Activated CD8-positive, alpha-beta T cell treated with anti-CD3 and anti-CD28 coated beads for 36 hours (primary cell): ENCODE results near the gene TUBAL3. TPM values are rescaled to one million over a fixed set of nuclear protein-coding genes. Genes with fewer than 3 reads are reported as not detected.

Experiments used
- ATAC-seq: fragments of 200-7000 bp; cut with Tn5 transposase; one replicate; pipeline ENCODE4 v1.10.0; 2021; ENCODE audit warnings: mild to moderate bottlenecking, moderate library complexity
- CTCF ChIA-PET: fragments of 350-600 bp; sonication (Branson Sonifier 250); formaldehyde crosslinking; loops from one replicate; lab custom pipeline; 2021; ENCODE audit warnings: antibody characterized with exemption; lab: Charles Lee
- POLR2A ChIA-PET: fragments of 350-600 bp; sonication (Branson Sonifier 250); formaldehyde crosslinking; loops from one replicate; lab custom pipeline; 2021; ENCODE audit warnings: antibody characterized with exemption; lab: Charles Lee
- DNase-seq: peaks from one replicate; pipeline ENCODE4 v3.0.0-alpha.2; 2020
- H3K27ac Mint-ChIP-seq: one replicate; pipeline ENCODE4 v1.8.0; 2021; ENCODE audit warnings: mild to moderate bottlenecking, mixed read lengths
- H3K27me3 Mint-ChIP-seq: one replicate; pipeline ENCODE4 v1.8.0; 2021; ENCODE audit warnings: mixed read lengths
- H3K36me3 Mint-ChIP-seq: one replicate; pipeline ENCODE4 v1.8.0; 2021; ENCODE audit warnings: low read depth, mixed read lengths
- H3K4me1 Mint-ChIP-seq: one replicate; pipeline ENCODE4 v1.8.0; 2021; ENCODE audit warnings: low read depth, mixed read lengths
- H3K4me3 Mint-ChIP-seq: one replicate; pipeline ENCODE4 v1.8.0; 2021; ENCODE audit warnings: mild to moderate bottlenecking, moderate library complexity, mixed read lengths
- H3K9me3 Mint-ChIP-seq: one replicate; pipeline ENCODE4 v1.8.0; 2021; ENCODE audit warnings: mixed read lengths
- CTCF ChIP-seq: fragments of 200-600 bp; IDR thresholded peaks from one replicate; pipeline ENCODE4 v1.8.0; 2022; ENCODE audit warnings: antibody characterized with exemption, mild to moderate bottlenecking
- intact Hi-C: fragments of 100-400 bp; cut with micrococcal nuclease; formaldehyde crosslinking; loops from one replicate; pipeline ENCODE4 v1.10.0; 2022
- total RNA-seq, 2 experiments: library from RNA; stranded (reverse); gene quantifications; one replicate each; pipeline ENCODE4 v1.2.3, GENCODE V29; 2021

TUBAL3 gene
- total RNA-seq, 2 experiments from 2014 or later, result not detected

- Mint-ChIP-seq H3K27me3 (peaks cover 5% of the 10 kb centered on the region), H3K36me3 (peaks cover 6% of the 10 kb centered on the region), H3K4me1 (peaks cover 49% of the 10 kb centered on the region), H3K27ac (peak overlapping the region; percentile 75), H3K4me3 (peak overlapping the region; percentile 79), H3K9me3 (no peaks in the 10 kb centered on the region)
- DNase-seq (peak; percentile 88), ATAC-seq (peak; percentile 72)
- CTCF ChIA-PET, result interaction anchor here (0.9 to 18.5 kb wide), 5 partner anchors 11 to 175 kb away, joined by 3 to 246 read pairs (median 7); no protein-coding TSS in a partner anchor
- intact Hi-C loops, result loop anchor here (2.0 to 5.0 kb wide), 2 partner anchors 106 to 182 kb away; no protein-coding TSS in a partner anchor
- POLR2A ChIA-PET, result interaction anchor here (1.0 kb wide), 1 partner anchor 182 kb away, joined by 3 read pairs; no protein-coding TSS in a partner anchor
- no peak for TF ChIP-seq CTCF
Observed at GRCh38 chr10:5446390-5446926, 41.8 kb upstream of the TUBAL3 start.

GRCh38 chr10:5445006-5445405 lies 40.4 kb upstream of the TUBAL3 start:
- TF ChIP-seq CTCF, result no peak
- Mint-ChIP-seq H3K27ac (no peak overlapping the region), H3K27me3 (peaks cover 5% of the 10 kb centered on the region)

GRCh38 chr10:5443429-5443828 lies 38.8 kb upstream of the TUBAL3 start:
- ATAC-seq (peak; percentile 20), DNase-seq (no peak)
- H3K27me3 Mint-ChIP-seq, result peaks cover 7% of the 10 kb centered on the region
- no peak for TF ChIP-seq CTCF
- no peak overlapping the region for H3K27ac Mint-ChIP-seq
- ChIA-PET POLR2A (interaction anchor here (0.5 kb wide), 1 partner anchor 161 kb away, joined by 3 read pairs; no protein-coding TSS in a partner anchor), CTCF (interaction anchor here (1.0 to 18.5 kb wide), 9 partner anchors 10 to 628 kb away, joined by 3 to 246 read pairs (median 6); no protein-coding TSS in a partner anchor)
- H3K4me1 Mint-ChIP-seq, result peaks cover 38% of the 10 kb centered on the region
- intact Hi-C loops, result loop anchor here (2.0 kb wide), 1 partner anchor 179 kb away; no protein-coding TSS in a partner anchor
- no peaks in the 10 kb centered on the region for H3K9me3 Mint-ChIP-seq
- H3K36me3 Mint-ChIP-seq, result peaks cover 5% of the 10 kb centered on the region
- H3K4me3 Mint-ChIP-seq, result no peak overlapping the region

More at GRCh38 chr10:5445006-5445405, 40.4 kb upstream of the TUBAL3 start:
- no peak overlapping the region for H3K4me3 Mint-ChIP-seq
- H3K4me1 Mint-ChIP-seq, result peaks cover 49% of the 10 kb centered on the region
- no peak for DNase-seq
- intact Hi-C loops, result loop anchor here (5.0 kb wide), 1 partner anchor 107 kb away; no protein-coding TSS in a partner anchor
- ChIA-PET CTCF (interaction anchor here (1.2 to 18.5 kb wide), 7 partner anchors 9 to 595 kb away, joined by 4 to 246 read pairs (median 7); no protein-coding TSS in a partner anchor), POLR2A (no interaction called here)
- peaks cover 6% of the 10 kb centered on the region for H3K36me3 Mint-ChIP-seq
- no peaks in the 10 kb centered on the region for H3K9me3 Mint-ChIP-seq
- ATAC-seq, result no peak

GRCh38 chr10:5442990-5443370 lies 38.4 kb upstream of the TUBAL3 start:
- no peak overlapping the region for H3K4me3 Mint-ChIP-seq
- ChIA-PET CTCF (interaction anchor here (1.0 to 18.5 kb wide), 13 partner anchors 9 to 593 kb away, joined by 3 to 246 read pairs (median 4); partner anchors contain the start of gene TUBAL3), POLR2A (no interaction called here)
- DNase-seq, result no peak
- H3K27ac Mint-ChIP-seq, result no peak overlapping the region
- H3K9me3 Mint-ChIP-seq, result no peaks in the 10 kb centered on the region
- no peak for TF ChIP-seq CTCF
- peaks cover 7% of the 10 kb centered on the region for H3K27me3 Mint-ChIP-seq
- peaks cover 5% of the 10 kb centered on the region for H3K36me3 Mint-ChIP-seq
- H3K4me1 Mint-ChIP-seq, result peaks cover 34% of the 10 kb centered on the region
- intact Hi-C loops, result loop anchor here (2.0 kb wide), 1 partner anchor 180 kb away; no protein-coding TSS in a partner anchor
- ATAC-seq, result no peak
